Forelimb muscle (tissue), 1 donor: Measurements from ENCODE around the gene SPPL2C. TPM values are rescaled to one million over a fixed set of nuclear protein-coding genes. Genes with fewer than 3 reads are reported as not detected.

Source experiments
- DNase-seq: peaks from one replicate; pipeline ENCODE4 v3.0.0-alpha.2; 2013; ENCODE audit warnings: low read depth
- polyA plus RNA-seq: library from polyadenylated mRNA; unstranded; fragments of 120-200 nt; gene quantifications from one replicate; pipeline ENCODE4 v1.2.1, GENCODE V29; 2013; ENCODE audit not compliant: insufficient read length

The SPPL2C gene, protein sequence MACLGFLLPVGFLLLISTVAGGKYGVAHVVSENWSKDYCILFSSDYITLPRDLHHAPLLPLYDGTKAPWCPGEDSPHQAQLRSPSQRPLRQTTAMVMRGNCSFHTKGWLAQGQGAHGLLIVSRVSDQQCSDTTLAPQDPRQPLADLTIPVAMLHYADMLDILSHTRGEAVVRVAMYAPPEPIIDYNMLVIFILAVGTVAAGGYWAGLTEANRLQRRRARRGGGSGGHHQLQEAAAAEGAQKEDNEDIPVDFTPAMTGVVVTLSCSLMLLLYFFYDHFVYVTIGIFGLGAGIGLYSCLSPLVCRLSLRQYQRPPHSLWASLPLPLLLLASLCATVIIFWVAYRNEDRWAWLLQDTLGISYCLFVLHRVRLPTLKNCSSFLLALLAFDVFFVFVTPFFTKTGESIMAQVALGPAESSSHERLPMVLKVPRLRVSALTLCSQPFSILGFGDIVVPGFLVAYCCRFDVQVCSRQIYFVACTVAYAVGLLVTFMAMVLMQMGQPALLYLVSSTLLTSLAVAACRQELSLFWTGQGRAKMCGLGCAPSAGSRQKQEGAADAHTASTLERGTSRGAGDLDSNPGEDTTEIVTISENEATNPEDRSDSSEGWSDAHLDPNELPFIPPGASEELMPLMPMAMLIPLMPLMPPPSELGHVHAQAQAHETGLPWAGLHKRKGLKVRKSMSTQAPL
- not detected for polyA plus RNA-seq

DNA sequence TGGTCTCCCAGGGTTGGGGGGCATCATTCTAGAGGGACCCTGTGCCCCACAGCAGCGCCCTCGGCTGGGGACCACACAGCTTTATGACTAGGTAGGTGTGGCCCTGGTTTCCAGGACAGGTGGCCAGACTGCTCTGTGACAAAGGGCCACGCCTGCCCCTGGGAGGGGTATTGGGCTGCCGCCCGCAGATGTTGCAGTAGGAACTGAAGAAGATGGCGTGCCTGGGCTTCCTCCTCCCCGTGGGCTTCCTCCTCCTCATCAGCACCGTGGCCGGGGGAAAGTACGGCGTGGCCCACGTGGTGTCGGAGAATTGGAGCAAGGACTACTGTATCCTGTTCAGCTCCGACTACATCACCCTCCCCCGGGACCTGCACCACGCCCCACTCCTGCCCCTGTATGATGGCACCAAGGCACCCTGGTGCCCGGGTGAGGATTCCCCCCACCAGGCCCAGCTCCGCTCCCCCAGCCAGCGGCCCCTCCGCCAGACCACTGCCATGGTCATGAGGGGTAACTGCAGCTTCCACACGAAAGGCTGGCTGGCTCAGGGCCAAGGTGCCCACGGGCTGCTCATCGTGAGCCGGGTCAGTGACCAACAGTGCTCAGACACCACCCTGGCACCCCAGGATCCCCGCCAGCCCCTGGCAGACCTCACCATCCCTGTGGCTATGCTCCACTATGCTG is at the start of gene SPPL2C:
Gene SPPL2C, plus strand, starts transcription at position 187 of the 681 bp plus-strand sequence. Its CDS starts 26 bp downstream, at position 213.
- no peak for DNase-seq

DNA sequence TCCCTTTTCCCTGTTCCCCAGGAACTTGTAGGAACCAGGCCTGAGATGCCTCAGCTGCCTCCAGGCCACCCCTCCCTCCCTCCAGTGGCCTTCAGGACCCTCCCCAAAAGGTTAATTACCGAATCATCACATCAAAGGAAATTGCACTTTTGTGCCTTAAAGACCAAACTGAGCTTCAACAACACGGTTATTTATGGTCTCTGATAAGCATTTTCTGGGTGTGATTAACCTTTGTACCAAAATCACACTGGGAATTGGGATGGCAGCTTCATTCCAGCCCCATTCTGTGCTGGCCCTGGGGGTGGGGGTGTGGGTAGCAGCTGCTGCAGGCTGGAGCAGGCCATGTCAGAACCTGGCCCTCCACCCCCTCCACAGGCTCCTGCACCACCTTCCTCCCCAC is 43.9 kb upstream of the SPPL2C start:
- no peak for DNase-seq

DNA sequence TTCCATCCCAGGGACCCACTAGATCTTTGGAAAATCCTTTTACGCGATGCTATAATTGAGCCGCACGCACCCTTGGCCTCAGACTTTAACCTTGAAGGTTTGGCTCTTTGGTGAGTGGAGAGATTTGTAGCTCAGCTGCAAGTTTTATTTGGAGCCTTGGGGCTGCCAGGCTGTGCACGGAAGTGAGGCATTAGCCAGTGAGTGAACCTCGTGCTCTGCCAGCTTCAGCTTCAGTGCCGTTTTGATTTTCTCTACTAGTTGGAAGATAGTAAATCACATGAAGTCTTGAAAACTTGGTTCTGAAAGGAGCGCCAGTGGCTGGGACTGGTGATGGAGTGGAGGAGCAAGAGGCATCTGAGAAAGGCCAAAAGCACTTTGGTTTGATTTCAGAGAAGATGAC is 43.3 kb upstream of the SPPL2C start:
- DNase-seq: no peak

DNA sequence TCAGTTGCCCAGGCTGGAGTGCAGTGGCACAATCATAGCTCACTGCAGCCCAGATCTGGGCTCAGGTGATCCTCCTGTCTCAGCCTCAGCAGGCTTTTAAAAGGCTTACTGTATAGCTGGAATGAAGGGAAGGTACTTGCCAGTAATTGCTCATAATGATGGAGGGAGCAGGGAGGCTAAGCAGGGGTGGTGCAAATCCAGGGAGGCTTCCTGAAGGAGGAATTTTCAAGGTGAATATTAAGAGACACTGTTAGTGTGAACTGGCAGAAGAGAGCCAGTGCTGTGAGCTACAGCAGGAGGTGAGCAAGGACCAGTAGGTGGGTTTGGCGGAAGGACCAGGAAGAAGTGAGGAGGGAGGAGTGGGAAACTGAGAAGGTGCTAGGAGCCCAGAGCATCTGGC is 35.8 kb upstream of the SPPL2C start:
- no peak for DNase-seq

DNA sequence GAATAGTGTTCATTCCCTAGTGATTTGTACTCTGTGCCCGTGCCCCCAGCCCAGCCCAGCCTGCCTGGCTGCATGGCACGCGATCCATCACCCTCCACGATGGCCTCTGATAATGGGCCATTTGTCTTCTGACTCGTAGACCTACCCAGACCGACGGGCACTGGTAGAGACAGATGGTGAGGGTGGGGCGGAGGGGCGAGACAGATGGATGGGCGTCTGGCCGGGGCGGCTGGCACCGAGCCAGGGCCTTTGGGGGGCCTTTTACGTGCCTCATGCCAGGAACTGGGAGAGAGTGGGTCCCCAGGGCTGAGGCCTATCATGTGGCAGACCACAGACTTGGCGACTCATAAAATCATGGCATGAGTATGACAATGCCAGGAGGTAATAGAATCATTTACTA is 35.2 kb upstream of the SPPL2C start:
- DNase-seq: no peak

DNA sequence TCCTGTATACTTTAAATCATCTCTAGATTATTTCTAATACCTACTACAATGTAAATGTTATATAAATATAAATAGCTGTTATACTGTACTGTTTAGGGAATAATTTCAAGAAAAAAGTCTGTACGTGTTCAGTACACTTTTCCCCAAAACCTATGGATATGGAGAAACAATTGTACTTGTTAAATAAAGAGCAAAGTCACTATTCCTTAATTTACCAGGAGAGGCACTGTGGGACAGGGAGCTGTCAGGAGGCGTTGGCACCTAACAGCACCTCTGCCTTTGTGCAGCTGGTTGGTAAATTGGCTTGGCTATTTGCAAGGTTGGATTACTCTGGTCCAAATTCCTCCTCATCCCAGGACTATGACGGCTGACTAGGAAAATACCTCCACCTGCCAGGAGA is 32.6 kb upstream of the SPPL2C start:
- DNase-seq: no peak

DNA sequence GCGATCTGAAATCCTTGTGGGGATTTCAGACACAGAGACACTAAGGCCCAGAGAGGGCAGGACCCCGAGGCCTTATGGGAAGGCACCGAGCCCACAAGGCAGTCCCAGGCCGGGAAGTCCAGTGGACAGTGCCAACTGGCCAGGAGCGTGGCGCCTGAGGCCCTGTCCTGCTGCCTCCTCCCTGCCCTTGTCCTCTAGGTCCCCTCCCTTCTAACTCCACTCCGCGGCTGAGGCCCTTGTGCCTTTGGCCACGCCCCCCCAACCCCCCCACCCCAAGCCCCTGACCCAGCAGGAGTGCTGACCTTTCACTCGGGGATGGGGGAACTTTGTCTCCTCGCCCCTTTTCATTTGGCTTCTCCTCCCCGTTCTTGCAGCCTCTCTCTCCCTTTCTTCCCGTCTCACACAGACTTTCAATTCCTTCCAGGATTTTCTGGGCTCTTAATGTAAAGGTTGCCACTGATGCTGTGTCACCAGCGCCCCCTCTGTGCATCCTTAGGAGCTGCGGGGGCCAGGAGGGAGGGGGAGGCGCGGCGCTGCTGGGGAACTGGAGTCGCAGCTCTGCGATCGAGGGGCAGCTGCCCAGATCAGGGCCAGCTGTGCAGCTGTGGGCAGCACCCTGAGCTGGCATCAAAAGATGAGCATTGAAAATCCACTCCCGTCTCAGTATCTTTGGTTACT is 31.5 kb upstream of the SPPL2C start:
- no peak for DNase-seq

DNA sequence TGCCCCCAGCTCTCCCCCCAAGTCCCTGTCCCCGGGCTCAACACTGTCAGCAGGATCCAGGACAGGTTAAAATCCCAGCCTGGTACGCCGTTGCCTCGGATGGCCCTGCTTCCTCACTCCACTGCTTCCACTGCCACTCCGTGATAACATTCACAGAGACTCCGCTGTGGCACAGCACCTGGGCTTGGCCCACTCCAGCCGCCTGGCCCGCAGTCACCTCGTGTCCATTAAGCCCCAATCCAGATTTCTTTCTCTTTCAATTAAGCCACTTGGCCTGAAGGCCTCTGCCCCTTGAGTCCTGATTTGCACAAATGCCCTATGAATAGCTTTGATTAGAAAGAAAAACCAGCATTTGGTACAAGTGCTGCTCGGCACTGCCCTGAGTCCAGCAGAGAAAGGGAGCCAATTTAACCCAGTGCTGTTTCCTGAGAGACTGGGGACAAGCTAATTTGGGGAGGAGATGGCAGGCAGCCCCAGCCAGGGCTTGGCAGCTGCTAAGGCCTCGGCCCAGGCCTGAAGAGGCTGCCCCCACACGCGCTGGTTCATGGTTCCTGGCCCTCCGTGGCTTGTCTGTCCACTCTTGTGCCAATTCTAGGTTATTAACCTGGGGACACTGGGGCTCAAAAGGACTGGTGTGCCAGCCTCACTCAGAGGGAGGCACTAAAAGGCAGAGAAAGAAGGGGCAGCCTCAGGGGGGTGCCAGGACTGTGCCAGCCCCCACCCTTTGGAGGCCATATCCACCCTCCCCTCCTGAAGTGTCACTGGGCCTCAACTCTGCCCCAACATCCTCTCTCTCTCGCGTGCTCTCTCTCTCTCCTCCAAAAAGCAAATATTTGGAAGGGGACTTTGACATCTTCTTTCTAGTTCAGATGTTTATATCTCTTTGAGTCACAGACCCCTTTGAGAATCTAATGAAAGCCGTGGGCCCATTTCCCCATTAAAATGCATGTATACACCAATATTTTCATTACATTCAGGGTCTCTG is 29.8 kb upstream of the SPPL2C start:
- DNase-seq: no peak

DNA sequence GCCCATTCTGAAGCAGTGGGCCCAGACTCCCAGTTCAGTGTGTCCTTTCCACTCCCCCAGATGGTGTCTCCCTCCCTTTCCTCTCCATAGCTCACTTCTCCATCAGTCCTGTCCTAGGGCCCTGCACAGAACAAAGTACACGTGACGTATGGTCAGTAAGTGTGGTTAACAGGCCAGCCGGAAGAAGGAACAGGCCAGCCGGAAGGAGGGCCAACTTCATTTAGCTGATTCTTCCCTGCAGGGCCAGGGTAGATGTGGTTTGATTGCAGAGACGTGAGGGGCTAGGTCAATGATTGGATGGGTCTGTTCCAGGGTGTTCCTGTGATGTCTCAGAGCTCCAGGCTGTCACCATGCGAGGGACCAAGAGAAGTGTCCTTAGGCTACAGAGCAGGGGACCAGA is 28.9 kb upstream of the SPPL2C start:
- DNase-seq: no peak

DNA sequence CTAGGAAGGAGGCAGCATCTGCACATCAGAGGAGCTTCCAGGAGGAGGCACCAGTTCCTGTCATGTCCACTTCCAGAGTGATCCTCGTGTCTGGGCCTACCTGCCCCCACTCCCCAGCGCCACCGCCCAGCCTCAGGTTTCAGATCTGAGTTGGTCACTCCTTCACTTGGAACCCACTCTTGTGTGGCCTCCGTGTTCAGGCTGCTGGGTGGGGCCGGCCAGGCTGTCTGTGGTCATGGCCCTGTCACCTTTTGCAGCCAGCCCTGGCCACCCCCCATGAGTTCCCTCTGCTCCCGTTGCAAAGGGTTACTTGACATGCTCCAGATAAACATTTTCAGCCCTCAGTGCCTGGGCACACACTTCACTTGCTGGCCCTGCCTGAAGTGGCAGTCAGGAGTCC is 26.6 kb upstream of the SPPL2C start:
- no peak for DNase-seq

DNA sequence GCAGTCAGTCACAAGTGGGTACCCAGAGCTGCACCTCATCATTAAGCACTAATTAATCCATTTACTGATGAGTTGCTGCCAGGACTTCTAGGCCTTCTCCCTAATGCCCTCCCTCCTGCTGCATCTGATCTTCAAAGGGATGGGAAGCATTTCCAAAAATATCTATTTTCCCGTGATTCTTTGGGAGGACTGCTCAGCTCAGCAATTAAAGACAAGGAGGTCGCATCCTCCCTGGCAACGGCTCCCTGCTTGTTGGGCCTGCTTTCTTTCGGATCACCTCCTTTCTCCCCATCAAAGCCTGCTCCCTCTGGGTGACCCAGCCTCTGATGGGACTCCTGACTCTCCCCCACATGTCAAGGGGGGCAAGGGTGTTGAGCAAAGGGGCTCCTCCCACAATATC is 26.0 kb upstream of the SPPL2C start:
- DNase-seq: no peak

DNA sequence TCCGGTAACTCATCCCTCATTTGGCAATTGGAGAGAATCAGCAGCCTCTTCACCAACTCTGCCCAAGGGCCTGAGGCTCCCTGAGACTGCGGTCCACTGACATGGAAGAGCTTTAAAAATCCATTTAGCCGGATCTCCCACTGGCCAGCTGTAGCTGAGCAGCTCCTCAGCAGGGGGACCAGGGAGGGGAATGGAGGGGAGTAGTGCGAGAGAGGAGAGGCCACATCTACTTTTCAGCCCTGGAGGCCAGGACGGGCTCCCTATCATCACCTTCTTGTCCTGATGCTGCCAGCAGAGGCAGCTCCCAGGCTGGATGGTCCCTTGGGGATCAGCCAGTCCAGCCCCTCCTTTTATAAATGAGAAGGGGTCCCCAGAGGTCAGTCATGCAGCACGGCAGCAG is 25.0 kb upstream of the SPPL2C start:
- DNase-seq: no peak

DNA sequence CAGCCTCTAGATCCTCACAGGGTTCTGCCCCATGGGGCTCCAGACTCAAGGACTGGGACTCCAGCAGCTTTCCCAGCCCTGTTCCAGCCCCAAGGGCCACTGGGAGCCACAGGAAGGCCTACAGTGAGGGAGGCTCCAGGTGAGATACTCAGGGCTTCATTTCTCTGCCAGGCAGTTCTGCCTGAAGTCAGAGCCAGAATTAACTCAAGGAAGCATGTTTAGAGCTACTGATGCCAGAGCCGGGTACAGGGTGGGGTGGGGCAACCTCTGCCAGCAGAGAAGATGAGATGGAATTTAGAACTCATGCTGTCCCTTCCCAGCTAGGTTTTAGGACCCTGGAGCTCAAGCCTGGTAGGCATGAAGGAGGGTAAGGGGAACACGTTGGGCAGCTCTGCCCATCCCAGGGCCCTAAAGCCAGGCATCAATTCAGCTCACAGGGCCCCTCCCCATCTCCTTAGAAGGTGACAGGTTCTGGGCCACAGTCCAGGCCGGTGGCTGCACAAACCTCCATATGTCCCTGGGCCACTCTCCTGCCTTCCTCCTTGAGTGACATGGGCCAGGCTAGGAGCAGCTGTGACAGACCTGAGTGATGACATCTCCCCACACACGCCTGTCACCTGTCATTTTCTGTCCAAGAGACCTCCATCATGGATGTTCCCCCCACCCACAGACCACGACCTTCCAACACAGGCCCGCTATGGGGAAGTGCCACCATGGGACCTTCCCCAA is 24.5 kb upstream of the SPPL2C start:
- no peak for DNase-seq

DNA sequence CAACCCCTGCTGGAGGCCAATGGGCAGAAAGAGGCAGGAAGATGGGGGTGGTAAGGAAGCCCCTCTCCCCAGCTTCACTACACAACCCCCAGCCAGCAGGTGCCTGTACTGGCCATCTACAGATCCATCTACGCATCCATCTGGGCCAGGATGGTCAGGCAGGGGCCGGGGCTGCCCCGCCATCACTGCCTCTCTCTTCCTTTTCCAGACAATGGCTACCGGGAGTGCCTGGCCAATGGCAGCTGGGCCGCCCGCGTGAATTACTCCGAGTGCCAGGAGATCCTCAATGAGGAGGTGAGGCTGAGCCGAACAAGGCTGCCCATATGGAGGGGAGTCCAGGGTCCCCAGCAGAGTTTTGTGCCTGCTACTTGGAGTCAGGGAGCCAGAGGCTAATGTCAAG is 23.5 kb upstream of the SPPL2C start:
- DNase-seq: no peak

DNA sequence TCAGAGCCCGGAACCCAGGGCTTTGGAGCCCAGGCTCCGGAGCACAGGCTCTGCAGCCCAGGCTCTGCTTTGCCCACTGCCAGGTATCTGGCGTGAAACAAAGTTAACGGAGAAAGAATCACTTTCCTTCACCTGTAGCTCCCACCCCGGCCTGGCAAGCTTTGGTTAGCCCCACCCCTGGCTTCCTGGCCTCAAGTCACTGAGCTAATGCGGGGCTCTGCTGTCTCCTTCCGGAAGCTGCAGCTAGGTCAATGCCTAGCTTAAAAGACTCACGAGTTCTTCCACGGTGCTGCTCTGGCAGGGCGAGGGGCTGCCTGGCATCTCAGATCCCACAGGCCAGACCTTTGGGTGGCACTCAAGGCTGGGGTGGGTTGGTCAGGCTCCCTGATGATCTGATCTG is 21.1 kb upstream of the SPPL2C start:
- DNase-seq: no peak

DNA sequence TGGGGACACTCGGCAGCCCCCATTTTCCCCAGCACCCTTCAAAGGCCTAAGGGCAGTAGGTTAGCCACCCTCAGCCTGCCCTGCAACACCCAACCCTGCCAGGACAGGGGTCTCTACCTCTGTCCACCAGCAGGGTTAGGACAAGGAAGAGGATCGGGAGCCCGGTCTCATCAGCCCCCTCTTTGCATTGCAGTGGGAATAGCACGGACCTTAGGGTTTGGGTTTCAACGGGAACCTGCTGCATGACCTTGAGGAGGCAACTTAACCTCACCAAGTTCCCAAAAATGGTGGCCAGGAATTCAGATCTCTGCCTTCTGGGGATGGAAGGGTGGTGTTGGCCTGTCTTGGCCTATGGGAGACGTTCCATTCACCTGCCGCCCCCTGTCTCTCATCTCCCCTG is 20.2 kb upstream of the SPPL2C start:
- DNase-seq: no peak

DNA sequence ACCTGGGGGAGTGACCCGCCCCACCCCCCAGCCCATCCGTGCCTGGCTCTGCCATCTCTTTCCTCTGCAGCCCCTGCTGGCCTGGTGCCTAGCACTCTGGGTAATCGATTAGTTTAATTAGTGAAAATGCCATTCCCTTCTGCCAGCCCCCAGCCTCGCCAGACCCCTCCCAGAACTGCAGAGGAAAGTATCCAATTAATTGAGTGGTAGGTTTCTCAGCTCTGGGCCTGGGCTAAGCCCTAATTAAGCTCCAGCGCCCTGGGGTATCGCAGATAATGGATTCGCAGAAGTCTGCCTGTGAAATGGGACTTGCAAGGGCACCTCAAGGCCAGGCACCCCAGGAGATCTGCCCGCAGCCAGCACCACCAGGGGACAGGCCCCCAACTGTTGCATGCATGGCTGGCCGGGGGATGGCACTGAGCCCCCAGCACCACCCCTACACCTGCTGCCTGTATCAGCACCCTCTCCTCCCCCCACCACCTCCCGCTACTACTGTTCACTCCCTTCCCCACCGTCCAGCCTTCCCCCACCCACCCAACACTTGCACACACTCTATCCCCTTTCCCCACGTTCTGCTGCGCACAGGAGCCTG is 19.7 kb upstream of the SPPL2C start:
- no peak for DNase-seq

DNA sequence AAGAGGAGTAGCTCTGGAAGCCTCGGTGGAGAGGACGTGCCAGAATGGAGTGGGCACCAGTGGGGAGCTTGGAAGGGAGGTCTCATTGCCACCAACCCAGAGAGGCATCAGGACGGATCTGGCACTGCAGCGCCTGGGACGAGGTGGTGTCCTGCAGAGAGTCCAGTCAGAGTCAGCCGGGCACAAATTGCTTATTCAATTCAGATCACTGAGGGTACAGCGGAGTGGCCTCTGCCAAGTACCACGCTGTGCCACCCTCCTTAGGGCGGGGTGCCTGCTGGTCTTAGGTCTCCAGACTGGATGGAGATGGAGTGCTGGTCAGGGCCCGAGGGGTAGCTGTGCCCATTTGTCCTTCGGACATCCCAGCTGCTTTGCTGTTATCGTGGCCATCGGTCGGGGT is 18.9 kb upstream of the SPPL2C start:
- DNase-seq: no peak

DNA sequence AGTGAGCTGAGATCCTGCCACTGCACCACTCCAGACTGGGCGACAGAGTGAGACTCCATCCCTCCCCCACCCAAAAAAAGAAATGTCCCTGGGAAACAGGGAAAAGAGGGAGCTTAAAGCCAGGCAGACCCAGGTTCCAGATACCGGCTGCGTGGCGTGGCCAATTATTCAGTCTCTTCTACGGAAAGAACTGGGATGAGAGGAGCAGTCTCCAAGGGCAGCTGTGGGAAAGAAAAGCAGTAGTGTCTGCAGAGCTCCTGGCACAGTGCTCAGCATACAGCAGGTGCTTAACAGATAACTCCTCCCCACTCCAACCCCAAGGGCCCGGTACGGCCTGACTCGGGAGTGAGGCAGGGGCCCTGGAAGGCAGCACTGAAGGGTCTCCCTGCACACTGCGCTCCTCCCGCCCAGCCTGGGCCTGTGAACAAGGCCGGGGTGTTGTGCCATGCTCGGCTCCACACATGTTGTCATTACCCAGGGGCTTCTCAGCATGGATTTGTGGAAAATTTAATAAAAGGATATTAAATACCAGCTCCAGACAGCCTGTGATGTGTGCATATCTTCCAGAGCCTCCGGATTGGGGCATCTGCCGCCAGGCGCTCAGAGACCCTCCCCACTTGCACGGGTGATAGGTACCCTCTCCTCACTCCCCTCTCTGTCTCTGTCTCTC is 17.6 kb upstream of the SPPL2C start:
- DNase-seq: no peak
